H9 (cell line): Measurements from ENCODE around the gene TPPP. TPM values are rescaled to one million over a fixed set of nuclear protein-coding genes. Genes with fewer than 3 reads are reported as not detected.

Source experiments
- DNase-seq: peaks from one replicate; pipeline ENCODE4 v3.0.0-alpha.2; 2017
- H2AFZ ChIP-seq: one replicate; pipeline ENCODE4 v1.6.1; 2013; ENCODE audit warnings: mild to moderate bottlenecking, low read length, control low read depth, moderate library complexity
- H2AK5ac ChIP-seq: 2 replicates; pipeline ENCODE4 v1.6.1; 2013; ENCODE audit warnings: low read length, control low read depth, mixed read lengths; ENCODE audit not compliant: insufficient read length
- H2BK120ac ChIP-seq: one replicate; pipeline ENCODE4 v1.6.1; 2013; ENCODE audit warnings: low read depth, mild to moderate bottlenecking, low read length, control low read depth, inconsistent platforms; ENCODE audit not compliant: poor library complexity, severe bottlenecking
- H2BK12ac ChIP-seq: 2 replicates; pipeline ENCODE4 v1.6.1; 2013; ENCODE audit warnings: low read length, control low read depth, mixed read lengths, low read depth; ENCODE audit not compliant: insufficient read length
- H2BK15ac ChIP-seq: 2 replicates; pipeline ENCODE4 v1.6.1; 2013; ENCODE audit warnings: low read depth, low read length, control low read depth
- H2BK20ac ChIP-seq: one replicate; pipeline ENCODE4 v1.6.1; 2013; ENCODE audit warnings: low read depth, mild to moderate bottlenecking, low read length, control low read depth, inconsistent platforms; ENCODE audit not compliant: poor library complexity, severe bottlenecking
- H2BK5ac ChIP-seq: 2 replicates; pipeline ENCODE4 v1.6.1; 2013; ENCODE audit warnings: low read length, control low read depth, mixed read lengths; ENCODE audit not compliant: insufficient read length
- H3K14ac ChIP-seq: 2 replicates; pipeline ENCODE4 v1.6.1; 2013; ENCODE audit warnings: low read length, control low read depth; ENCODE audit not compliant: insufficient read depth
- H3K18ac ChIP-seq: 2 replicates; pipeline ENCODE4 v1.6.1; 2013; ENCODE audit warnings: low read depth, mild to moderate bottlenecking, mixed read lengths, low read length, control low read depth; ENCODE audit not compliant: insufficient read length
- H3K23ac ChIP-seq: 2 replicates; pipeline ENCODE4 v1.6.1; 2013; ENCODE audit warnings: low read length, control low read depth, mixed read lengths, low read depth; ENCODE audit not compliant: insufficient read length
- H3K23me2 ChIP-seq: 2 replicates; pipeline ENCODE4 v1.6.1; 2013; ENCODE audit warnings: low read depth, mild to moderate bottlenecking, mixed read lengths, low read length, control low read depth; ENCODE audit not compliant: insufficient read length, poor library complexity, severe bottlenecking
- H3K27ac ChIP-seq: 2 replicates; pipeline ENCODE4 v1.5.1; 2013; ENCODE audit warnings: low read length, control low read depth, mixed read lengths, low read depth; ENCODE audit not compliant: insufficient read length
- H3K27me3 ChIP-seq: 2 replicates; pipeline ENCODE4 v1.6.1; 2013; ENCODE audit warnings: low read length, control low read depth, inconsistent platforms; ENCODE audit not compliant: insufficient read depth
- H3K4ac ChIP-seq: 2 replicates; pipeline ENCODE4 v1.6.1; 2013; ENCODE audit warnings: low read depth, mild to moderate bottlenecking, control low read depth, inconsistent platforms, low read length, moderate library complexity
- H3K4me1 ChIP-seq: 2 replicates; pipeline ENCODE4 v1.6.1; 2013; ENCODE audit warnings: low read length, control low read depth, inconsistent platforms; ENCODE audit not compliant: insufficient read depth
- H3K4me2 ChIP-seq: 2 replicates; pipeline ENCODE4 v1.6.1; 2013; ENCODE audit warnings: low read length, control low read depth, mixed read lengths; ENCODE audit not compliant: insufficient read length, insufficient read depth
- H3K56ac ChIP-seq: 2 replicates; pipeline ENCODE4 v1.6.1; 2013; ENCODE audit warnings: low read depth, mild to moderate bottlenecking, mixed read lengths, low read length, control low read depth; ENCODE audit not compliant: insufficient read length
- H3K79me1 ChIP-seq: 2 replicates; pipeline ENCODE4 v1.6.1; 2013; ENCODE audit warnings: low read depth, mild to moderate bottlenecking, moderate library complexity, low read length, control low read depth, inconsistent platforms; ENCODE audit not compliant: insufficient read depth, poor library complexity, severe bottlenecking
- H3K79me2 ChIP-seq: 2 replicates; pipeline ENCODE4 v1.6.1; 2013; ENCODE audit warnings: low read length, control low read depth, inconsistent platforms; ENCODE audit not compliant: insufficient read depth
- H3K9ac ChIP-seq: 2 replicates; pipeline ENCODE4 v1.6.1; 2013; ENCODE audit warnings: low read length, control low read depth, mixed read lengths; ENCODE audit not compliant: insufficient read length; ENCODE audit errors: extremely low read depth
- H3K9me3 ChIP-seq: one replicate; pipeline ENCODE4 v1.6.1; 2013; ENCODE audit warnings: low read depth, low read length, inconsistent platforms; ENCODE audit not compliant: control insufficient read depth
- H3T11ph ChIP-seq: one replicate; pipeline ENCODE4 v1.6.1; 2013; ENCODE audit warnings: mild to moderate bottlenecking, low read length, control low read depth, inconsistent platforms
- H4K20me1 ChIP-seq: one replicate; pipeline ENCODE4 v1.6.1; 2013; ENCODE audit not compliant: control insufficient read depth, insufficient read length, insufficient read depth
- H4K5ac ChIP-seq: 2 replicates; pipeline ENCODE4 v1.6.1; 2013; ENCODE audit warnings: low read depth, mild to moderate bottlenecking, mixed read lengths, low read length, control low read depth; ENCODE audit not compliant: insufficient read length
- H4K8ac ChIP-seq: replicated peaks from 2 replicates; pipeline ENCODE4 v1.6.1; 2013; ENCODE audit warnings: low read length, control low read depth, mixed read lengths, low read depth; ENCODE audit not compliant: insufficient read length
- H4K91ac ChIP-seq: 2 replicates; pipeline ENCODE4 v1.6.1; 2013; ENCODE audit warnings: low read depth, mild to moderate bottlenecking, moderate library complexity, mixed read lengths, low read length, control low read depth; ENCODE audit not compliant: insufficient read length
- H3K27ac Mint-ChIP-seq, 3 experiments: 2 replicates in 2 of 3; 3 replicates in 1 of 3; pipeline ENCODE4 v1.8.0; 2020 to 2021; ENCODE audit warnings: mixed read lengths in 3 of 3, mild to moderate bottlenecking in 1 of 3, moderate library complexity in 1 of 3
- H3K27me3 Mint-ChIP-seq: 2 replicates; pipeline ENCODE4 v1.8.0; 2021; ENCODE audit warnings: low read depth, mild to moderate bottlenecking, moderate library complexity, mixed read lengths
- H3K36me3 Mint-ChIP-seq, 3 experiments: 2 replicates in 2 of 3; 3 replicates in 1 of 3; pipeline ENCODE4 v1.8.0; 2020 to 2021; ENCODE audit warnings: low read depth in 3 of 3, mixed read lengths in 3 of 3; ENCODE audit not compliant: insufficient read depth in 1 of 3
- H3K4me1 Mint-ChIP-seq, 2 experiments: 2 replicates each; pipeline ENCODE4 v1.8.0; 2020; ENCODE audit warnings: mixed read lengths in 2 of 2
- H3K4me3 Mint-ChIP-seq, 2 experiments: 2 replicates in 1 of 2; 3 replicates in 1 of 2; pipeline ENCODE4 v1.8.0; 2020 to 2021; ENCODE audit warnings: mild to moderate bottlenecking in 2 of 2, mixed read lengths in 2 of 2, moderate library complexity in 1 of 2
- H3K9me3 Mint-ChIP-seq, 2 experiments: 2 replicates in 1 of 2; 3 replicates in 1 of 2; pipeline ENCODE4 v1.8.0; 2020; ENCODE audit warnings: mild to moderate bottlenecking in 2 of 2, mixed read lengths in 2 of 2, moderate library complexity in 1 of 2
- CTCF ChIP-seq: fragments of 200-600 bp; sonication (generic); conservative IDR thresholded peaks from 3 replicates; pipeline ENCODE4 v1.8.0; 2021; ENCODE audit warnings: antibody characterized with exemption, mild to moderate bottlenecking
- WGBS: extraction: QIAGEN DNeasy Blood & Tissue Kit; methylation state at CpG from one replicate; pipeline ENCODE4 v1.1.7; 2013; ENCODE audit warnings: missing lambda C conversion rate, low lambda C conversion rate, mixed read lengths; ENCODE audit not compliant: insufficient read length; ENCODE audit errors: extremely low coverage; 5-methylcytosine and 5-hydroxymethylcytosine counted together
- total RNA-seq: library from RNA; stranded (reverse); gene quantifications from 2 replicates; pipeline ENCODE4 v1.2.1, GENCODE V29; 2021

The TPPP gene
- total RNA-seq, 1 experiment from 2014 or later: 0.44 TPM

GRCh38 chr5:619444-619843 lies 73.7 kb downstream of the TPPP start:
- H3K9me3 ChIP-seq: no peaks in the 10 kb centered on the region
- H3K9ac ChIP-seq: no peak overlapping the region
- no peak overlapping the region for H2BK5ac ChIP-seq
- H3K18ac ChIP-seq: no peak overlapping the region
- H3K23ac ChIP-seq: no peak overlapping the region
- peaks cover 0 to 4% of the 10 kb centered on the region in 2 experiments; a peak in 3 of 5 replicates for H3K9me3 Mint-ChIP-seq
- no peaks in the 10 kb centered on the region for H4K20me1 ChIP-seq
- H3K36me3 Mint-ChIP-seq: peaks cover 40 to 76% (median 70%) of the 10 kb centered on the region in 3 experiments
- WGBS: no CpG with 5 or more reads among the region's 16 CpGs
- H2BK12ac ChIP-seq: no peak overlapping the region
- H2BK120ac ChIP-seq: no peak overlapping the region
- no peak overlapping the region for H3K27ac Mint-ChIP-seq
- no peaks in the 10 kb centered on the region for H3K27me3 ChIP-seq
- H2AK5ac ChIP-seq: no peak overlapping the region
- H3K4me2 ChIP-seq: no peak overlapping the region
- H3K4me1 ChIP-seq: no peaks in the 10 kb centered on the region
- no peak overlapping the region for H3K27ac ChIP-seq
- no peak overlapping the region for H3K14ac ChIP-seq
- H3K56ac ChIP-seq: no peak overlapping the region
- no peak overlapping the region for H4K5ac ChIP-seq
- H4K91ac ChIP-seq: no peak overlapping the region
- no peak overlapping the region for H3T11ph ChIP-seq
- no peak for DNase-seq
- no peak overlapping the region for H3K4me3 Mint-ChIP-seq
- H2BK20ac ChIP-seq: no peak overlapping the region
- H3K23me2 ChIP-seq: no peaks in the 10 kb centered on the region
- peaks cover 11% of the 10 kb centered on the region; the same call in 1 of the 2 replicates for H3K79me2 ChIP-seq
- H3K79me1 ChIP-seq: peaks cover 6% of the 10 kb centered on the region
- H4K8ac ChIP-seq: no peak overlapping the region
- peaks cover 1% of the 10 kb centered on the region; the same call in 1 of the 2 replicates for H3K27me3 Mint-ChIP-seq
- H2BK15ac ChIP-seq: no peak overlapping the region
- H2AFZ ChIP-seq: no peak overlapping the region
- no peak for TF ChIP-seq CTCF
- peaks cover 4 to 5% of the 10 kb centered on the region in 2 experiments for H3K4me1 Mint-ChIP-seq
- no peak overlapping the region for H3K4ac ChIP-seq
